Stimulated activated CD8-positive, alpha-beta memory T cell treated with anti-CD3 and anti-CD28 coated beads, Interleukin-15, amount 100 ng/mL, for 48 hours (primary cell): Measurements from ENCODE around the gene PIN4.
A peak's percentile ranks its signal among the peaks of the same experiment; 100 is the strongest.
"Not testable (repeated sequence)": the region's sequence is repeated elsewhere in the genome, so short reads cannot be mapped to it uniquely, and the experiment has no call there.

ENCODE experiments used
- DNase-seq, 2 donors: peaks; one replicate each; pipeline ENCODE4 v3.0.0-alpha.2; 2020; ENCODE audit warnings: low read depth in 2 of 2

Gene PIN4

GRCh38 chrX:72201836-72202536 is 20.4 kb downstream of the PIN4 start:
- no peak for DNase-seq

DNA sequence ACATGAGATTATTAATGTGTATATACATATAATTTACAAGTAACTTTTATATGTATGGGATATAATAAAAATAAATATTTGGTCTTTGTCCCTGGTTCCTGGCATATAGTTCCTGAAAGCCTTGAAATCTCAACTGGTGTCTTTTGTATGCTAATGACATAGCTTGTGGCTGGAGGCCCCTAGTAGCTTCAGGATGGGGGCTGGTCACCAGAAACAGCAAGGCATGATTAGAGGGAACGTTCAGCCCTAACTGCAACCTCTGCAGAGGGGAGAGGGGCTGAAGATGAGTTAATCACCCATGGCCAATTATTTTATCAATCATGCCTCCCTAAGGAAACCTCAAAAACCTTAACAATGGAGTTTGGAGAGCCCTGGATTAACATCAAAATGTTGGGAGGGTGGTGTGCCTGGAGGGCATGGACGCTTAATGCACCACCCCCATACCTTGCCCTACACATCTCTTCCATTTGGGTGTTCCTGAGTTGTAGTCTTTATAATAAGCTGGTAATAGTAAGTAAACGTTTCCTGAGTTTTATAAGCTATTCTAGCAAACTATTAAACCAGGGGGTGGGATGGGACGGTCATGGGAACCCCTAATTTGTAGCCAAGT is 21.3 kb downstream of the PIN4 start:
- no peak for DNase-seq

DNA sequence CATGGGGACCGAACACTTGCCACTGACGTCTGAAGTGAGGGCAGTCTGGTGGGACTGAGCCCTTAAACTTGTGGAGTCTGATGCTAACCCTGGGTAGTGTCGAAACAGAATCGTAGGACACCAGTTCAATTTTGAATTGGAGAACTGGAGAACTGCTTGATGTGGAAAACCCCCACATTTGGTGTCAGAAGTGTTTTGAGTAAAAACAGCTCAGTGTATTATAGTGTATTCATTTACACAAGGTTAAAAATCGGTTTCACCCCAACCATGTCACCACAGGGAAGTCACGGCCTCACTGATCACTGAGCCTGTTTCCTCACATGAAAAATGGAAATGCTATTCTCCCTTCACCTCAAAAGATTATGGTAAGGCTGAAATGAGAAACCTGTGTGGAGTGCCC is 21.9 kb downstream of the PIN4 start:
- DNase-seq = no peak

DNA sequence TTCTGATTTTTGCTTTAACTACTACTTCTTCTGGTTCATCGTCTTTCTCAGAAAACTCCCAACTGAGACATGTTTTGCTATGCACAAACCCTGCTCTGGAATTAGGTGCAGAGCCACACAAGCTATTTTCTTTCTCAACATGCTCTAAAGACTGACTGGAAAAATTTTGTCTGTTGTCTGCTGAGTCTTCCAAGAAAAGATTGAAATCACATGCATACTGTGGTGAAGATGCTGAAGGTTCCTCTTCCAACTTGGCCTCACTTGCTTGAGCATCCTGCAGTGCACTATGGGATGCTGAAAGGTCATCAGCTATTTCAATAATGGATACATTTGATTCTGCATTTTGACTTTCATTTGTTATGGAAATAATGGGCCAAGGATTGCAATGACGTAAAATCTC is 24.1 kb downstream of the PIN4 start:
- DNase-seq = no peak

- no peak for DNase-seq
Measured at GRCh38 chrX:72207366-72207765, 25.8 kb downstream of the PIN4 start.

- no peak for DNase-seq
Measured at GRCh38 chrX:72208126-72208800, 26.7 kb downstream of the PIN4 start.

DNA sequence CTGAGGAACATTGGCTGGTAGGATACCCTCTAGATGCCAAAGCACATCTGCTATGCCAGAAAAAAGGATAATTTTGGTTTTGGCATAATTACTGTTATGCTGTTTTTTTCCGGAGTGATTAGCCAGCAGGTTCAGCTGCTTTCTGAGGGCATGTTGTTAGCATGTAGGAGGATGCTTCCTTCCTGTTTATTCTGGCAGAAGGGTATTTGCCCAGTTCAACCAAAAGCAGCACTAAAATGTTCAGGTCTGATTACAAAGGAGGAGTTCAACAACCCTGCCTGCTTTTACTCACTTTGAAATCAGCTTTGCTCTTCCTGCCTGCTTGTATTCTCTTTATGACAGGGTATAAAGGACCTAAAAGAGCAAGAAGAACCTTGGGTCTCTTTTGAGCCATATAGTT is 35.4 kb downstream of the PIN4 start:
- DNase-seq = no peak

- DNase-seq = not testable (repeated sequence)
Measured at GRCh38 chrX:72220375-72220774, 38.8 kb downstream of the PIN4 start.

GRCh38 chrX:72230290-72230689 is 48.7 kb downstream of the PIN4 start:
- no peak for DNase-seq

GRCh38 chrX:72236841-72237240 is 55.3 kb downstream of the PIN4 start:
- DNase-seq = no peak

- DNase-seq = no peak
Measured at GRCh38 chrX:72238183-72238582, 56.6 kb downstream of the PIN4 start.

- peak; percentile 77 to 81 for DNase-seq
Measured at GRCh38 chrX:72238721-72239475, 57.3 kb downstream of the PIN4 start, which contains the start of gene ERCC6L. TSS of gene ERCC6L (minus strand) at chrX:72239027. CDS start at chrX:72238911, 116 bp downstream.

DNA sequence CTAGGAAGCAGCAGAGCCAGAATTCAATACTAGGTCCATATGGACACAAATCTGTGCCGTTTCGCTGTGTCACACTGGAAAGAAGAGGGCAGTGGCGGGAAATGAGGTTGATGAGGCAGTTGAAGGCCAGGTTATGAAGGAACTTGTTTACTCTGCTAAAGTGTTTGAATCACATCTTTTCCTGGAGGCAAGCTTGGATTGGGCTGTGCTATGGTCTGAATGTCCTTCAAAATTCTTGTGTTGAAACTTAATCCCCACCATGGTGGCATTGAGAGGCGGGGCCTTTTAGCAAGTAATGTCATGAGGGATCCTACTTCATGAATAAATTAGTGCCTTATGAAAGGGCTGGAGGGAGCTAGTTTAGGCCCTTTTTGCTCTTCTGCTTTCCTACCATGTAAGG is 59.4 kb downstream of the PIN4 start:
- no peak for DNase-seq

- no peak for DNase-seq
Measured at GRCh38 chrX:72243472-72243871, 61.9 kb downstream of the PIN4 start.

DNA sequence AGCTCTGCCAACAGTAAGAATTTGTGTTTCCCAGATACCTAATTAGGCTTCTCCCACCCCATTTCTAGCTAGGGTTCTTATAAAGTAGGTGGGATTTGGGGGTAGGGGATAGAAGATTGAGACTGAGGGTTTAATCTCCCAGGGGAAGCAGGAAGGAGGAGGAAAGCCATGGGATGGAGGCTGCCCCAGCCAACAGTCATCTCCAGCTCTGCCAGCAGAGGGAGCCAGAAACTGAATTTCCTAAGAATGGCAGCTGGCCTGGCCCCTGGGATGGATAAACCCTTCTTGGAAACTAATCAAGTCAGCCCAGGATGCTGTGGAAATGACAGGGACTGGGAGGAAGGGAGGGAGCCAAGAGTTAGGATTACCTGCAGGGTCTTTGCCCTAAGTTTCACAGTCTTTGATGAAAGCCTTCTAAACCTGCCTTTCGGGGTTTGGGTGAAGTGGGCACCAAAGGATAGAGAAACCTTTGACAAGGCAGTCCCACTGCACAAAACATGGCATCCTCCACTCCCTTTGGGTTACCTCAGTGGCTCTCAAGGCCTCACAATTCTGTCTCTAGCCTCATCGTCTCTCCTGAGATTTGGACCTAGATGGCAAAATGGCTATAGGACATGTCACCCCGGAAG is 64.0 kb downstream of the PIN4 start:
- no peak for DNase-seq

GRCh38 chrX:72247206-72247942 is 65.8 kb downstream of the PIN4 start:
- DNase-seq = no peak
